Peyer's patch (tissue), 4 donors: ENCODE measurements around the gene ITGB8. TPM values are rescaled to one million over a fixed set of nuclear protein-coding genes. Genes with fewer than 3 reads are reported as not detected.

Experiments used
- DNase-seq, 3 donors: peaks; one replicate each; pipeline ENCODE4 v3.0.0-alpha.2; 2017 to 2019
- H3K27ac ChIP-seq, 4 donors: fragments of 200-600 bp; sonication (generic); one replicate each; pipeline ENCODE4 v1.5.1; 2016 to 2019
- H3K27me3 ChIP-seq, 2 donors: fragments of 200-600 bp; sonication (generic); one replicate each; pipeline ENCODE4 v1.5.1; 2019
- H3K36me3 ChIP-seq, 3 donors: fragments of 200-600 bp; sonication (generic); one replicate each; pipeline ENCODE4 v1.5.1; 2016 to 2019
- H3K4me1 ChIP-seq, 4 donors: fragments of 200-600 bp; sonication (generic); one replicate each; pipeline ENCODE4 v1.5.1; 2016 to 2019
- H3K4me3 ChIP-seq, 4 donors: fragments of 200-600 bp; sonication (generic); 1 replicate in 3 of 4; 2 replicates in 1 of 4; pipeline ENCODE4 v1.5.1; 2016 to 2019; ENCODE audit warnings: mild to moderate bottlenecking in 1 of 4
- H3K9me3 ChIP-seq, 4 donors: fragments of 200-600 bp; sonication (generic); one replicate each; pipeline ENCODE4 v1.5.1; 2016 to 2019; ENCODE audit warnings: mild to moderate bottlenecking in 1 of 4
- CTCF ChIP-seq, 6 experiments: fragments of 450-650 bp in 4 of 6; fragments of 200-600 bp in 2 of 6; sonication (generic) in 1 of 6; IDR thresholded peaks; one replicate each; pipeline ENCODE4 v1.5.1; 2017 to 2019; ENCODE audit warnings: antibody characterized with exemption in 6 of 6, mild to moderate bottlenecking in 3 of 6, moderate library complexity in 1 of 6
- POLR2A ChIP-seq, 2 donors: fragments of 450-650 bp; IDR thresholded peaks; one replicate each; pipeline ENCODE4 v1.5.1; 2017; ENCODE audit warnings: antibody characterized with exemption in 2 of 2, mild to moderate bottlenecking in 2 of 2, moderate library complexity in 2 of 2
- total RNA-seq, 4 donors: library from RNA; depleted of rRNA; stranded (reverse); fragments of >200 nt; gene quantifications; one replicate each; pipeline ENCODE4 v1.1.0, GENCODE V29; 2016

ITGB8 gene
- total RNA-seq, 4 donors from 2014 or later: 20.6 to 45.8 (median 32.7) TPM

GRCh38 chr7:20330928-20331909 lies 519 bp downstream of the ITGB8 start:
- TF ChIP-seq POLR2A (IDR thresholded peaks at IDR 0.05) (no peak), CTCF (IDR thresholded peaks at IDR 0.05) (peak in 2 of 6 experiments; percentile 24 to 25)
- peak; percentile 33 to 79 (median 70) for DNase-seq
- Histone ChIP-seq H3K36me3 (no peaks in the 10 kb centered on the region), H3K27me3 (no peaks in the 10 kb centered on the region), H3K4me3 (peak overlapping the region; percentile 54 to 85 (median 68)), H3K27ac (peak overlapping the region; percentile 71 to 97 (median 86)), H3K4me1 (peaks cover 0 to 5% (median 0%) of the 10 kb centered on the region in 4 donors), H3K9me3 (no peaks in the 10 kb centered on the region)

DNA sequence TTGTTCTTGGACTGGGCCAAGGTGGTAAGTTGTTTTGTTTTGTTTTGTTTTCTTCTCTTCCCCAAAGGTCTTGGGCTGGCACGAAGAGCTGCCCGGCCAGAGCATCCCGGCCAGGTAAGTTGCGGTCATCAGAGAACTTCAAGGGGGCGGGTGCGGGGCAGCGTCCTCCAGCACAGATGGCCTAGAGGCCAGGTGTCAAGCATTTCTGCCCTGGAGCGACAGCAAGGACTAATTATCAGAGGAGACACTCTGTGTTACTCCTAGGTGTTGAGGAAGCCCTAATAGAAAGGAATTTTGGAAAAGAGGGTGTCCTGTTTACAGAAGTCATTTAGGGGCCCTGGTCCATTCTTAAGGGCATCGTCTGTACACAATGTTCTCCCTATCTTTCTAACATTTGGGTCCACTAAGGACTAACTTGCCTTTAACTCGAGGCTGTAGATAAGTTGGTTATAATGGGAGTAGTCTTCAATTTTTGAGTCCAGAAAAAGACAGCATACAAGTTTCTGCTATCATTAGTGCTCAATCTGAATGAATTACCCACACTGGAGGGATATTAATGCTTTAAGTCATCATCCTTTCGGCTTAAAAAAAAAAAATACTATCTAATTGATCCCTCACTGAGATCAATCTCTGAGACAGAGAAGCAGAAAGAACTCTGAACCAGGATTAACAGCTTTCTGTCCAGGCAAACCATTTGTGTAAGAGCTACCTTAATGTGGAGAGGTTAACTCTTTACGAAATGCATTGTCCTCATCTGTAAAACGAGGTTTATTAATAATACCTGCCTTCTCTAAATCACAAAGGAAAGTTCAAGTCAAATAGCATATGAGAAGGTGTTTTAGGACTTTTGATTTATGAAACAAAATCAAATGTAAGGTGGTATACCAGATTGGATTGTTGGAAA lies 1.5 kb downstream of the ITGB8 start:
- Histone ChIP-seq H3K4me3 (peak overlapping the region; percentile 54 to 85 (median 68)), H3K27ac (peak overlapping the region; percentile 71 to 97 (median 86)), H3K9me3 (no peaks in the 10 kb centered on the region), H3K36me3 (no peaks in the 10 kb centered on the region), H3K4me1 (peaks cover 0 to 5% (median 0%) of the 10 kb centered on the region in 4 donors), H3K27me3 (no peaks in the 10 kb centered on the region)
- DNase-seq: peak in 1 of 3 donors; percentile 55
- TF ChIP-seq POLR2A (IDR thresholded peaks at IDR 0.05) (no peak), CTCF (IDR thresholded peaks at IDR 0.05) (no peak)

DNA sequence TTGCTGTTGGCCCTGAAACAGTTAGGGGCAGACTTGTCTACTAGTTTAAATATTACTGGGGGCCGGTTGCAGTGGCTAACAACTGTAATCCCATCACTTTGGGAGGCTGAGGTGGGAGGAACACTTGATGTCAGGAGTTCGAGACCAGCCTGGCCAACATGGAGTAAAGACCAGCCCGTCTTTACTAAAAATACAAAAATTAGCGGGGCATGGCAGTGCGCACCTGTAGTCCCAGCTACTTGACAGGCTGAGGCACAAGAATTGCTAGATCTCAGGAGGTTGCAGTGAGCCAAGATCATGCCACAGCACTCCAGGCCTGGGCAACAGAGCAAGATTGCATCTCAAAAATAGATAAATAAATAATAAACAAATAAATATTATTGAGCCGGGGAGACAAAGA lies 7.6 kb downstream of the ITGB8 start:
- Histone ChIP-seq H3K9me3 (no peaks in the 10 kb centered on the region), H3K36me3 (no peaks in the 10 kb centered on the region), H3K4me1 (no peaks in the 10 kb centered on the region), H3K27me3 (no peaks in the 10 kb centered on the region), H3K4me3 (no peak overlapping the region), H3K27ac (no peak overlapping the region)
- no peak for DNase-seq
- TF ChIP-seq CTCF (IDR thresholded peaks at IDR 0.05): no peak
- no peak for TF ChIP-seq POLR2A (IDR thresholded peaks at IDR 0.05)

- Histone ChIP-seq H3K27ac (no peak overlapping the region), H3K4me1 (no peaks in the 10 kb centered on the region), H3K9me3 (no peaks in the 10 kb centered on the region), H3K4me3 (no peak overlapping the region), H3K27me3 (no peaks in the 10 kb centered on the region), H3K36me3 (no peaks in the 10 kb centered on the region)
- no peak for TF ChIP-seq CTCF (IDR thresholded peaks at IDR 0.05)
- no peak for TF ChIP-seq POLR2A (IDR thresholded peaks at IDR 0.05)
- no peak for DNase-seq
These were observed 10.1 kb downstream of the ITGB8 start for GRCh38 chr7:20340839-20341238.

DNA sequence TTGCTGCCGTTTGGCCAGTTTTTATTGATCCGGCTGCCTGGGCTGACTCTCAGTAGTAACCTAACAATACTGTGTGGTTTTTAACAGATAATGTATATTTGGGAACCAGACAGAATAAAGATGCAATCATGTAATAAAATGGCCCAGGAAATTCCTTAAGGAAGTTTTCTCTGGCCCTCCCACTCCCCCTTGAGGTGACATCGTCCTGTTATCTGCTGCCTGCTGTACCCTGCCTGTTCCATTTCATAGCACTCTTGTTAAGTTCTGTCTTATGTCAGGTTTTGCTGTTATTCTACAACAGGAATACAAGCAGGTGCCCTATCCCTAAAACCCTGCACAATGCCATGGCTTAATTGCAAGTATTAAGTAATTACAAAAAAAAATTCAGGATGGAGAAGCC lies 12.5 kb downstream of the ITGB8 start:
- Histone ChIP-seq H3K9me3 (no peaks in the 10 kb centered on the region), H3K27me3 (no peaks in the 10 kb centered on the region), H3K4me3 (no peak overlapping the region), H3K36me3 (no peaks in the 10 kb centered on the region), H3K27ac (no peak overlapping the region), H3K4me1 (no peaks in the 10 kb centered on the region)
- TF ChIP-seq POLR2A (IDR thresholded peaks at IDR 0.05) (no peak), CTCF (IDR thresholded peaks at IDR 0.05) (peak in 3 of 6 experiments; percentile 4 to 27 (median 16))
- DNase-seq: no peak
